GM12892 (cell line): Measurements from ENCODE around the gene STAG3.

Experiments
- DNase-seq: peaks from one replicate; pipeline ENCODE4 v3.0.0; 2011; ENCODE audit not compliant: insufficient read length
- FAIRE-seq: peaks from 2 replicates; lab custom pipeline; 2011; peaks lifted over from hg19 to GRCh38; lab: Jason Lieb, UNC
- POLR2A ChIP-seq: IDR thresholded peaks from 2 replicates; pipeline ENCODE4 v1.6.1; 2011; ENCODE audit warnings: low read depth, low read length, control low read depth
- POLR2AphosphoS5 ChIP-seq: IDR thresholded peaks from 2 replicates; pipeline ENCODE4 v1.6.1; 2011; ENCODE audit warnings: low read depth, low read length, control low read depth
- TAF1 ChIP-seq: IDR thresholded peaks from 2 replicates; pipeline ENCODE4 v1.6.1; 2011; ENCODE audit warnings: low read depth, mild to moderate bottlenecking, control low read depth, low read length, borderline replicate concordance

The STAG3 gene

DNA sequence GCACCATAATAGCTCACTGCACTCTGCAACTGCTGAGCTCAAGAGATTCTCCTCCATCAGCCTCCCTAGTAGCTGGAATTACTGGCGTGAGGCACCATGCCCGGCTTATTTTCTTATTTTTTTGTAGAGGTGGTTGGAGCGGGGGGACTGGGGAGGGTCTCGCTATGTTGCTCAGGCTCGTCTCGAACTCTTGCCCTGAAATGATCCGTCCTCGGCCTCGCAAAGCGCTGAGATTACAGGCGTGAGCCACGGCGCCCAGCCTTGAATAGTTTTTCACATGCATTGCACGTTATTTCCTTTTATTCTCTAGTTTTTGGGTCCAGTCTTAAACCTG is 29.5 kb upstream of the STAG3 start:
- FAIRE-seq (no peak), DNase-seq (no peak)
- TF ChIP-seq TAF1: no peak
- TF ChIP-seq POLR2A: no peak
- TF ChIP-seq POLR2AphosphoS5: no peak

DNA sequence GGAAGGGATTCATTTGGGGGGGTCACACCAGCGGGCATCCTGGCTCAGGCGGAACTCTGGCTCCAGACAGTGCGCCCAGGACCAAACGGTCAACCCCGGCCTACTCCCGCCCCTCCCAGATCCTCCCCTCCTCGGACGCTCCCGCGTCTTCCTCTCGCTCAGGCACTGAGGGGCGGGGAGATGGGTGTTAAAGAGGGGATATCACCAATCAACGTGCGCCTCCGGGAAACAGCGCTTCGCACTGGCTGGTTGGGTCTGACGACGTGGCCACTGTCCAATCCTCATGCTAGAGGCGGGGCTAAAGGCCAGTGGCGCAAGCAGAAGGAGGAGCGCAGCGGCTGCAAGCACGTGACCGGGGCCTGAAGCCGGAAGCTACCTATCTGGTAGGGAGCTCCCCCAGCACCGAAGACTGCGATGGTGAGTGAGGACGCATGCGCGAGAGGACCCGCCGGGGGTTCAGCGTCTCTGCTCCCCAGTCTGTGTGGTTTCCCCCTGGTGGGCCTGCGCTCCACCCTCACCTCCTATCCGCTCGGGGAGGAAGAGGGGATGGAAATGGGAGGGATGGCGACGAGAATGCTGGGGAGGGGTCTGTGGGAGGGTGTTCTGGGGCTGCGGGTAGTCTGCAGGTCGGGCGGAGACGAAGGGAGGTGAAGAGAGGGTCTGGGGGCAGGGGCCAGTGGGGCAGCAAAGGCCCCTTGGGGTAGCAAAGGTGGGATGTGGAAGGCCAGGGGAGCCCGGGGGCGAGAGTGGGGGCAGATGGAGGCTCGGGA is 29.0 kb upstream of the STAG3 start, which contains the start of gene LAMTOR4:
TSS of gene LAMTOR4 (plus strand) at position 360 of the 770 bp plus-strand sequence. CDS start at position 415, 55 bp downstream.
- 0 out of 2 replicates have a peak, but pooled peaks have one; percentile 36 for TF ChIP-seq TAF1
- peak; percentile 85 for TF ChIP-seq POLR2A
- TF ChIP-seq POLR2AphosphoS5: peak; percentile 84
- FAIRE-seq: peak; percentile 98
- DNase-seq: peak; percentile 98

DNA sequence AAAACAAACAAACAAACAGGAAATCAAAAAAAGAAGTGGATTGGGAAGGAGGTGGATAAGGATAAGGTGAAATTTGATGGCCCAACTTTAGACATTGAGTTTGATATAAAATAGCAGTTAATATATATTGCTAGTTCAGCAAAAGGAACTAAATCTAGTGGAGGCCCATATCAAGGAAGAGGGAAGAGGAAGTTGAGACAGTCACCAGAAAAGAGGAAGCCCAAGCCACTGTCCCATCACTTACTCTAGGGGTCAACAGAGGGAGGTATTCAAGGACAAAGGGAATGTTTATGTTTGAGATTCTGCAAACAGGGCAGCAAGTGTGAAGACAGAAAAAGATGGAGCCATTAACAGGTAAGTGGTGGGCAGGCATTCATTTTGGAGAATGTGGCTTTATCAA is 25.3 kb upstream of the STAG3 start:
- TF ChIP-seq POLR2A: no peak
- TF ChIP-seq TAF1: no peak
- no peak for TF ChIP-seq POLR2AphosphoS5
- FAIRE-seq (no peak), DNase-seq (no peak)

DNA sequence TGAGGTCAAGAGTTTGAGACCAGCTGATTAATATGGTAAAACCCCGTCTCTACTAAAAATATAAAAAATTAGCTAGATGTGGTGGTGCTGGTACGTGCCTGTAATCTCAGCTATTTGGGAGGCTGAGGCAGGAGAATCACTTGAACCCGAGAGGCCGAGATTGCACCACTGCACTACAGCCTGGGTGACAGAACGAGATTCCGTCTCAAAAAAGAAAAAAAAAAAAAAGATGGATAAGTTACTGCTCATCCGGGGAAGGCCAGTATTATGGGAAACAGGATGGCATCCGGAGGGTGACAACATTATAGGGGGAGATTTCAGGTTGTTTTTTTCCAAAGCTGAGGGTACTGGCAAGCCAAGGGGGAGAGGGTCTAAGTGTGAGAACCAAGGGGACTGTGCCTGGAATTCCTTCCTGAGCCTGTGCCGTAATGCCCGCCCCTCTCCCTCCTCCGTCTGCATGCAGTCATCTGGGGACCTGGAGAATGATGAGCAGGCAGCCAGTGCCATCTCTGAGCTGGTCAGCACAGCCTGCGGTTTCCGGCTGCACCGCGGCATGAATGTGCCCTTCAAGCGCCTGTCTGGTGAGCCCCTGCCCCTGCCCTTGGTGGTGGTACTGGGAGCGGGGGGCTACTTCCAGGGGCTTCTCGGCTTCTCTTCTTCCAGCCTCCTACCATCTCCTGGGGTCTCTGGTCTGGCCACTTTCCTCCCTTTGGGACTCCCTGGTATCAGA is 24.6 kb upstream of the STAG3 start:
- no peak for DNase-seq

DNA sequence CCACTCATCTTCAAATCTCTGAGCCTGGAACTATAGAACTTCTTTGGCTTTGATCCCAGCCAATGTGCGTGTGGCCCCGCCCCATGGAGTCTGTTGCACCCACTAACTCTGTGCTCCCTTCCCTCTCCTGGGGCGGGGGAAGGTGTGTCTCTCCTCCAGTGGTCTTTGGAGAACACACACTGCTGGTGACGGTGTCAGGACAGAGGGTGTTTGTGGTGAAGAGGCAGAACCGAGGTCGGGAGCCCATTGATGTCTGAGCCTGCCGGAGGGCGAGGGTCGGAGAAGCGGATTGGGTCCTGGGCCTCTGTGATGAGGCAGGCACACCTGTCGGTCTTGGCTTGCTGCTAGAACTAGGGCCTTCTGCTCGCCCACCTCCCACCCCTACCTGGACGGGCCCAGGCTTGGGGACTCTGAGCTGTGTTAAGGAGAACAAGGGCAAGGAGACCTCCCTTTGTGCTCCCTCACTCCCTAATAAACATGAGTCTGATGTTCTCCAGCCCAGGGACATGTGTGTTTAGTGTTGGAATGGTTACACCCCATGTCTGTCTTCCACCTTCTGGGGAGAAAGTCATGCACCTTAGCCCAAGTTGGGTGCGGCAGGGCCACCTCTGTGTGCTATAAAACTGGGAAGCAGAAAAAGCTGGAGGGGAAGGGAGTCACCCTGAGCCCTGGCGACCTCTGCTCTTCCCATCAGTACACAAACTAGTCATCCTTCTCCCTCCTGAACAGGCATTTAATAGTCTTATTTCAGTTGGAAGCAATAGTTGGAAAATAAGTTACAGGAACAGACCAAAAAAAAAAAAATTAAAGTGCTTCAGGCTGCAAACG is 23.8 kb upstream of the STAG3 start:
- no peak for TF ChIP-seq TAF1
- no peak for TF ChIP-seq POLR2AphosphoS5
- no peak for TF ChIP-seq POLR2A
- DNase-seq (no peak), FAIRE-seq (no peak)

More for the DNA sequence above, 24.6 kb upstream of the STAG3 start:
- FAIRE-seq: no peak
- TF ChIP-seq POLR2AphosphoS5 (no peak), TAF1 (no peak), POLR2A (no peak)

- FAIRE-seq (no peak), DNase-seq (no peak)
- 0 out of 2 replicates have a peak, but pooled peaks have one; percentile 28 for TF ChIP-seq POLR2A
- no peak for TF ChIP-seq TAF1
These were observed 22.8 kb upstream of the STAG3 start for GRCh38 chr7:100154651-100155491.

GRCh38 chr7:100155553-100156317 is 22.0 kb upstream of the STAG3 start:
- DNase-seq: no peak
- TF ChIP-seq TAF1 (no peak), POLR2A (no peak), POLR2AphosphoS5 (no peak)
- no peak for FAIRE-seq

GRCh38 chr7:100156331-100157068 is 21.2 kb upstream of the STAG3 start:
- no peak for DNase-seq
- TF ChIP-seq POLR2A (no peak), POLR2AphosphoS5 (no peak), TAF1 (no peak)
- FAIRE-seq: no peak

GRCh38 chr7:100157069-100157333 is 20.7 kb upstream of the STAG3 start:
- no peak for FAIRE-seq
- no peak for DNase-seq
- no peak for TF ChIP-seq TAF1
- no peak for TF ChIP-seq POLR2A
- no peak for TF ChIP-seq POLR2AphosphoS5
